IPS-18a (cell line): ENCODE measurements around the gene PODN.

Source experiments
- H3K27ac ChIP-seq: one replicate; pipeline ENCODE4 v1.5.1; 2013; ENCODE audit warnings: low read length
- H3K27me3 ChIP-seq: one replicate; pipeline ENCODE4 v1.6.1; 2013; ENCODE audit warnings: mild to moderate bottlenecking, low read length; ENCODE audit not compliant: control insufficient read depth, insufficient read depth
- H3K36me3 ChIP-seq: one replicate; pipeline ENCODE4 v1.6.1; 2013; ENCODE audit warnings: low read depth, low read length; ENCODE audit not compliant: control insufficient read depth
- H3K4me1 ChIP-seq: one replicate; pipeline ENCODE4 v1.6.1; 2013; ENCODE audit warnings: low read depth, low read length; ENCODE audit not compliant: control insufficient read depth
- H3K4me3 ChIP-seq: one replicate; pipeline ENCODE4 v1.5.1; 2013; ENCODE audit warnings: low read length
- H3K9ac ChIP-seq: one replicate; pipeline ENCODE4 v1.6.1; 2013; ENCODE audit warnings: mild to moderate bottlenecking, low read length, moderate library complexity
- H3K9me3 ChIP-seq: one replicate; pipeline ENCODE4 v1.6.1; 2013; ENCODE audit warnings: low read depth, low read length; ENCODE audit not compliant: control insufficient read depth

Gene PODN

GRCh38 chr1:53031732-53032131 is 30.3 kb upstream of the PODN start:
- Histone ChIP-seq H3K27me3 (no peaks in the 10 kb centered on the region), H3K9ac (no peak overlapping the region), H3K9me3 (no peaks in the 10 kb centered on the region), H3K27ac (no peak overlapping the region), H3K4me1 (no peaks in the 10 kb centered on the region), H3K36me3 (no peaks in the 10 kb centered on the region), H3K4me3 (no peak overlapping the region)

GRCh38 chr1:53037159-53037558 is 24.9 kb upstream of the PODN start:
- no peaks in the 10 kb centered on the region for H3K36me3 ChIP-seq
- no peaks in the 10 kb centered on the region for H3K27me3 ChIP-seq
- no peak overlapping the region for H3K9ac ChIP-seq
- H3K9me3 ChIP-seq: no peaks in the 10 kb centered on the region
- no peak overlapping the region for H3K4me3 ChIP-seq
- peaks cover 3% of the 10 kb centered on the region for H3K4me1 ChIP-seq
- H3K27ac ChIP-seq: no peak overlapping the region

DNA sequence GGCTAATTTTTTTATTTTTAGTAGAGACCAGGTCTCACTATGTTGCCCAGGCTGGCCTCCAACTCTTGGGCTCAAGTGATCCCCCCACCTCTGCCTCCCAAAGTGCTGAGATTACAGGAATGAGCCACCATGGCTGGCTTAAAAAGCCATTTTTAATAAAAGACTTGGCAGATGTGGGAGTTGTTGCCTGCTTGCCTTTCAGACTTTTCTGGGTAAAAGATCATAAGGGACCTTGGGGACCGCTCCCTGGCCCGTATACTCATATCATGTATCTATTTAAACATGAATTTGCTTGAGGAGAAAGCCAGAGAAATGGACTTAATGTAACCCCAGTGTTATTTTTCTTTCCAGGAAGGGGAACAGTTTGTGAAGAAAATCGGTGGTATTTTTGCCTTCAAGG is 23.4 kb upstream of the PODN start:
- H3K27ac ChIP-seq: no peak overlapping the region
- no peak overlapping the region for H3K9ac ChIP-seq
- H3K4me1 ChIP-seq: peaks cover 3% of the 10 kb centered on the region
- no peaks in the 10 kb centered on the region for H3K9me3 ChIP-seq
- H3K27me3 ChIP-seq: no peaks in the 10 kb centered on the region
- no peaks in the 10 kb centered on the region for H3K36me3 ChIP-seq
- no peak overlapping the region for H3K4me3 ChIP-seq

DNA sequence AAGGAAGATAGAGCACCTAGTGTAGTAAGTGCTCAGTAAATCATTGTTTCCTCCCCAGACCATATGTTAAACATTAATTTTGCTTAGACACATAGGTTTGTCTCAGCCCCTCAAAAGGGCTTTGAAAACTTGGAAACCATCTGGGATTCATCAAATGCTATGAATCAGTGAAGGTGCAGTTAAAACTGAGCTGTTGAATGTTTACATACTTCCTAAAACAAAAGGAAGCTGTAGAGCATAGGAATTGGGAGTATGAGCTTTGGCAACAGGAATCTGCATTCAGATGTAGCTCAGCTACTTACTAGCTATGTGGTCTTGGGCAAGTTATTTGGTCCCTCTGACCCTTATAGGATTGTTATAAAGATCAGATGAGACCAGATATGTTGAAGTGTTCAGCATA is 18.7 kb upstream of the PODN start:
- peaks cover 5% of the 10 kb centered on the region for H3K4me1 ChIP-seq
- no peak overlapping the region for H3K27ac ChIP-seq
- H3K27me3 ChIP-seq: no peaks in the 10 kb centered on the region
- no peak overlapping the region for H3K9ac ChIP-seq
- no peaks in the 10 kb centered on the region for H3K36me3 ChIP-seq
- no peaks in the 10 kb centered on the region for H3K9me3 ChIP-seq
- H3K4me3 ChIP-seq: no peak overlapping the region

- H3K27ac ChIP-seq: no peak overlapping the region
- no peaks in the 10 kb centered on the region for H3K36me3 ChIP-seq
- H3K9me3 ChIP-seq: no peaks in the 10 kb centered on the region
- H3K4me1 ChIP-seq: peaks cover 17% of the 10 kb centered on the region
- H3K27me3 ChIP-seq: no peaks in the 10 kb centered on the region
- H3K9ac ChIP-seq: no peak overlapping the region
- no peak overlapping the region for H3K4me3 ChIP-seq
These were observed 17.1 kb upstream of the PODN start for GRCh38 chr1:53044926-53045325.

- Histone ChIP-seq H3K9me3 (no peaks in the 10 kb centered on the region), H3K4me1 (peaks cover 22% of the 10 kb centered on the region), H3K36me3 (no peaks in the 10 kb centered on the region), H3K9ac (no peak overlapping the region), H3K27ac (no peak overlapping the region), H3K27me3 (no peaks in the 10 kb centered on the region), H3K4me3 (no peak overlapping the region)
These were observed 15.1 kb upstream of the PODN start for GRCh38 chr1:53046930-53047329.

DNA sequence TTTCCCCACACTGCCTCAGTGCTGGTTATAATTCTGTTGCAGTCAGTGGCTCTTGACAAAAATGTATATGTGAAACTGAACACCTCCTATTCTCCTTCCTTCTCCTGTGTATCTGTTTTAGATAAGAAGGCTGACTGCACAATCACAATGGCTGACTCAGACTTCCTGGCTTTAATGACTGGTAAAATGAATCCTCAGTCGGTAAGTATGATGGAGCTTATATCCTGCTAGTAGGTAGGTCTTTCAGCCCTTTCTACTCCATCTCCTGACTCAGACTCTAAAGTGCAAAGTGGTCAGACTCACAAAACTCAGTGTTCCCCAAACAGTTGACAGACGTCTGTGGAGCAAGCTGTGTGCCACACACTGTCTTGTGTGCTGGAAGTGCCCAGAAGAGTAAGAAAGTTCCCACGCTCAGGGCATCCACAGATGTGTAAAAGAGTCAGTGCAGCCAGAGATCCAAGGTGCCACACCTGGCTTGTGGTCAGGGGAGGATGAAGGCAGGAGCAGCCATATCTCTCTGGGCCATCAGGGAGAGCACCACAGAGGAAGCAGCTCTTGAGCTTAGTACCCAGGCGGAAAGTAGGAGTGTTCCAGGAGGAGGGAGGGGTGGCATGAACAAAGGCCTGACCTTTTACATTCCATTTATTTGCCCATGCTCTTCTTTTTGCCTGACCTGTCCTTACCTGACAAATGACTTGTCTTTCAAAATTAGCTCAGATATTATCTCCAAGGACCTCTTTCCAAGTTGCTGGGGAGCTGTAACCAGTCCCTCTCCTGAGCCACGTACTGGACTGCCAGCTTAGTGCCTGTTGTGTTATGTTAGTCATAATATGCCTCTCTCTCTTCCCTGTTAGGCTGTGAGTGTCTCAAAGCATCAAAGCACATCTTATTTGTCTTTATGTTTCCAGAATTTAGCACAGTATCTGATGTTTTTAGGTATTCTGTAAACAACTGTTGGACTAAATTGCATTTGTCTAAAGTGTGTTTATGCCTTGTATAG is 14.0 kb upstream of the PODN start:
- Histone ChIP-seq H3K27ac (no peak overlapping the region), H3K4me3 (no peak overlapping the region), H3K36me3 (no peaks in the 10 kb centered on the region), H3K9me3 (no peaks in the 10 kb centered on the region), H3K27me3 (no peaks in the 10 kb centered on the region), H3K9ac (no peak overlapping the region), H3K4me1 (peaks cover 22% of the 10 kb centered on the region)

GRCh38 chr1:53048960-53049573 is 12.9 kb upstream of the PODN start:
- H3K27me3 ChIP-seq: no peaks in the 10 kb centered on the region
- H3K4me1 ChIP-seq: peaks cover 22% of the 10 kb centered on the region
- H3K9ac ChIP-seq: no peak overlapping the region
- no peak overlapping the region for H3K27ac ChIP-seq
- H3K9me3 ChIP-seq: no peaks in the 10 kb centered on the region
- H3K36me3 ChIP-seq: no peaks in the 10 kb centered on the region
- H3K4me3 ChIP-seq: no peak overlapping the region

DNA sequence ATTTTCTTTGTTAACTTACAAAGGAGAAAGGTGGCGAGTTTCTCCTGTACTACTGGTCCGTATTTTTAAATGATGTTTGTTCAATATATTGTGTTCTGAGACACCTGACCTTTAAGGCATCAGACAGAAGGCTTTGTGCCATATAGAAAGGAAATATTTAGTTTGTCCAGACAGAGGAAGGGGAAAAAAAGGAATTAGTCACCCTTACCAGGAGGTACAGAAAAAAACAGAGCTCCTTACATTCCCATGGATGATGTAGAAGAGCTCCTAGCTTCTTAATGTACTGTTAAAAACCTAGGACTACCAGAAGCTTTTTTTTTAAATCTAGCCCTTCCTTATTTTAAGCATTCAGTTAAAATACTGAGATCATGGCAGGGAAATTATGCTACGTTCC is 12.4 kb upstream of the PODN start:
- Histone ChIP-seq H3K9me3 (no peaks in the 10 kb centered on the region), H3K4me1 (peaks cover 22% of the 10 kb centered on the region), H3K27me3 (no peaks in the 10 kb centered on the region), H3K27ac (no peak overlapping the region), H3K4me3 (no peak overlapping the region), H3K9ac (no peak overlapping the region), H3K36me3 (no peaks in the 10 kb centered on the region)

- peaks cover 22% of the 10 kb centered on the region for H3K4me1 ChIP-seq
These were observed 11.7 kb upstream of the PODN start for GRCh38 chr1:53050310-53050709.

DNA sequence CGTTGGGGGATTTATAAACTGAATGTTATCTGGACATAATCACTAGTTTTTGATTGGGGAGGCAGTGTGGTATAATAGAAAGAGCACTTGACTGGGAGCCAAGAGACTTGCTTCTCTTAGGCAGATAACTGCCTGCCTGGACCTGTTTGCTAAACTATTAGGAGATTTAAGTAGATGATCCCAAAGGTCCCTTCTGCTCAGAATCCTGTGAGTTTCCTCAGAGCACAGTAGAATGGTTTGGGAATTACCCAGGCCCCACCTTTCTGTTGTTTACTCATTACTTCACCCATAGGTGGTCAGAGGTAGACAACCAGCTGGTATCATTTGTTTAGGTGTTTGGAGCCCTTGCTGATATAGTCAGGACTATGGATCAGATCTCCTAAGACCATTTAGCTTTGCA is 10.3 kb upstream of the PODN start:
- H3K4me3 ChIP-seq: no peak overlapping the region
- peaks cover 22% of the 10 kb centered on the region for H3K4me1 ChIP-seq
- no peak overlapping the region for H3K27ac ChIP-seq
- H3K36me3 ChIP-seq: no peaks in the 10 kb centered on the region
- no peaks in the 10 kb centered on the region for H3K9me3 ChIP-seq
- no peak overlapping the region for H3K9ac ChIP-seq
- H3K27me3 ChIP-seq: no peaks in the 10 kb centered on the region

More at GRCh38 chr1:53050310-53050709, 11.7 kb upstream of the PODN start:
- Histone ChIP-seq H3K36me3 (no peaks in the 10 kb centered on the region), H3K9me3 (no peaks in the 10 kb centered on the region), H3K27ac (no peak overlapping the region), H3K4me3 (no peak overlapping the region), H3K9ac (no peak overlapping the region), H3K27me3 (no peaks in the 10 kb centered on the region)

DNA sequence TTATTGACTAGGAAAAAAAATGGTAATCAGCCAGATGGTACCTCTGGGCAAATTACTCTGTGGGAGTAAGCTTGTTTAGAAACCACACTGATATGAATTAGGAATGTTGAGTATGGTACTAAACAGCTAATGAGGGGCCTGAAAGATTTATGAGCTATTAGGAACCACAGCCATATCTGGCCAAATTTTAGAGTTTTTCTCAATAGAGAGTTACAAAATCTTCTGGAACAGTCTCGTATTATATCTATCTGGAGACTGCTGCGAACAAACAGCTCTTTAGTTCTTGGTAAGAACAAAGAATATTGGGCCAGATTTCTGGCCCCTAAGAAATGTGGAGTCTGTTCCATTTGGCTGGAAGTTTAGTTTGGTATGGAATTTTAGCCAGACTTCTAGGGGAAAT is 4.9 kb upstream of the PODN start:
- Histone ChIP-seq H3K4me1 (no peaks in the 10 kb centered on the region), H3K9ac (no peak overlapping the region), H3K9me3 (no peaks in the 10 kb centered on the region), H3K4me3 (no peak overlapping the region), H3K36me3 (no peaks in the 10 kb centered on the region), H3K27me3 (peaks cover 40% of the 10 kb centered on the region), H3K27ac (no peak overlapping the region)
